ENCODE data around the gene UBE2Q1.

DNA sequence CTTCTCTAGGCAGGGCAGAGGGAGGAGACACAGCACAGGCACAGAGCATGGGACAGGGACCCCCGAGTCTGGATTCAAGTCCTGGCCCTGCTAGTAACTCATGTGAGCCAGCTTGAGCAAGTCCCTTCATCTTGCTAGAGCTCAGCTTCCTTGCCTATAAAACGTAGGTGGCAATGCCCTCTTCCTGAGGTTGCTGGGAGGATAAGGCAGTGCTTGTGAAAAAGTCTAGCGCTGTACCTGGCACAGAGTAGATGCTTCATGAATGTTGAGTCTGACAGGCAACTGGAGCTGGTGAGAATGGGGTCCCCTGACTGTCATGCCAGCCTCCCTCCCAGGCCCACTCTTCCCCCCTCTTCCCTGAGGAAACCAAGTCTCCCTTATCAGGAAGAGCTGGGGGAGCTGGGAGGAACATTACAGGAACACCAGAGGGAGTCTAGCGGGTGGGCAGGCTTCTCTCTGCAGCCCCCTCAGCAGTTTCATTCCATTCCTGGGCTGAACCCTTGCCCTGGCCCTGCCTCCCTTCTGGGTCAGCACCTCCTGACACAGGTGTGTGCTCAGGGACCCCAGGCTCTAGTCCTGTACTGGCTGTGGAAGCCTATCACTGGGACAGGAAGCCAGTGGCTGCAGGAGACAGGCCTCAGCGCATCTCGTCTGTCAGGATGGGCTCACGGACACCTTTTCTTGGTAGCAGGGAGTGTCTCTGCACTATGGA, 19.0 kb upstream of the UBE2Q1 start:
- TF ChIP-seq POLR2A (IDR thresholded peaks at IDR 0.05), result no peak
- TF ChIP-seq, protein P1, sequence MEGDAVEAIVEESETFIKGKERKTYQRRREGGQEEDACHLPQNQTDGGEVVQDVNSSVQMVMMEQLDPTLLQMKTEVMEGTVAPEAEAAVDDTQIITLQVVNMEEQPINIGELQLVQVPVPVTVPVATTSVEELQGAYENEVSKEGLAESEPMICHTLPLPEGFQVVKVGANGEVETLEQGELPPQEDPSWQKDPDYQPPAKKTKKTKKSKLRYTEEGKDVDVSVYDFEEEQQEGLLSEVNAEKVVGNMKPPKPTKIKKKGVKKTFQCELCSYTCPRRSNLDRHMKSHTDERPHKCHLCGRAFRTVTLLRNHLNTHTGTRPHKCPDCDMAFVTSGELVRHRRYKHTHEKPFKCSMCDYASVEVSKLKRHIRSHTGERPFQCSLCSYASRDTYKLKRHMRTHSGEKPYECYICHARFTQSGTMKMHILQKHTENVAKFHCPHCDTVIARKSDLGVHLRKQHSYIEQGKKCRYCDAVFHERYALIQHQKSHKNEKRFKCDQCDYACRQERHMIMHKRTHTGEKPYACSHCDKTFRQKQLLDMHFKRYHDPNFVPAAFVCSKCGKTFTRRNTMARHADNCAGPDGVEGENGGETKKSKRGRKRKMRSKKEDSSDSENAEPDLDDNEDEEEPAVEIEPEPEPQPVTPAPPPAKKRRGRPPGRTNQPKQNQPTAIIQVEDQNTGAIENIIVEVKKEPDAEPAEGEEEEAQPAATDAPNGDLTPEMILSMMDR (IDR thresholded peaks at IDR 0.05), result no peak
- TF ChIP-seq EP300 (IDR thresholded peaks at IDR 0.05), result no peak
- TF ChIP-seq POLR2AphosphoS5 (IDR thresholded peaks at IDR 0.05), result no peak

Data from suprapubic skin (tissue), 4 donors.